ENCODE measurements around the gene CDKN2B-AS1.
"Not testable (repeated sequence)": the region's sequence is repeated elsewhere in the genome, so short reads cannot be mapped to it uniquely, and the experiment has no call there.

Gene CDKN2B-AS1

GRCh38 chr9:22043928-22044327, 49.3 kb downstream of the CDKN2B-AS1 start:
- no peak for DNase-seq (ENCODE audit: low read depth, low spot score)

GRCh38 chr9:22044583-22044982, 50.0 kb downstream of the CDKN2B-AS1 start:
- DNase-seq (ENCODE audit: low read depth, low spot score): no peak

GRCh38 chr9:22045423-22045822, 50.8 kb downstream of the CDKN2B-AS1 start:
- DNase-seq (ENCODE audit: low read depth, low spot score): no peak

GRCh38 chr9:22046243-22046885, 51.8 kb downstream of the CDKN2B-AS1 start:
- no peak for DNase-seq (ENCODE audit: low read depth, low spot score)

- no peak for DNase-seq (ENCODE audit: low read depth, low spot score)
Observed at GRCh38 chr9:22047596-22047995, 53.0 kb downstream of the CDKN2B-AS1 start.

GRCh38 chr9:22049411-22049810, 54.8 kb downstream of the CDKN2B-AS1 start:
- no peak for DNase-seq (ENCODE audit: low read depth, low spot score)

- DNase-seq (ENCODE audit: low read depth, low spot score): no peak
Observed at GRCh38 chr9:22050924-22051323, 56.3 kb downstream of the CDKN2B-AS1 start.

GRCh38 chr9:22052376-22052945, 57.9 kb downstream of the CDKN2B-AS1 start:
- no peak for DNase-seq (ENCODE audit: low read depth, low spot score)

- DNase-seq (ENCODE audit: low read depth, low spot score): no peak
Observed at GRCh38 chr9:22053178-22053577, 58.6 kb downstream of the CDKN2B-AS1 start.

- no peak for DNase-seq (ENCODE audit: low read depth, low spot score)
Observed at GRCh38 chr9:22054076-22054475, 59.5 kb downstream of the CDKN2B-AS1 start.

- no peak for DNase-seq (ENCODE audit: low read depth, low spot score)
Observed at GRCh38 chr9:22054529-22054928, 59.9 kb downstream of the CDKN2B-AS1 start.

- no peak for DNase-seq (ENCODE audit: low read depth, low spot score)
Observed at GRCh38 chr9:22055090-22055489, 60.5 kb downstream of the CDKN2B-AS1 start.

- no peak for DNase-seq (ENCODE audit: low read depth, low spot score)
Observed at GRCh38 chr9:22056402-22056801, 61.8 kb downstream of the CDKN2B-AS1 start.

- DNase-seq (ENCODE audit: low read depth, low spot score): not testable (repeated sequence)
Observed at GRCh38 chr9:22057972-22058371, 63.4 kb downstream of the CDKN2B-AS1 start.

- DNase-seq (ENCODE audit: low read depth, low spot score): no peak
Observed at GRCh38 chr9:22060831-22061383, 66.3 kb downstream of the CDKN2B-AS1 start.

GRCh38 chr9:22064957-22065356, 70.4 kb downstream of the CDKN2B-AS1 start:
- DNase-seq (ENCODE audit: low read depth, low spot score): no peak

- DNase-seq (ENCODE audit: low read depth, low spot score): no peak
Observed at GRCh38 chr9:22065431-22066200, 71.0 kb downstream of the CDKN2B-AS1 start.

GRCh38 chr9:22067196-22067595, 72.6 kb downstream of the CDKN2B-AS1 start:
- DNase-seq (ENCODE audit: low read depth, low spot score): no peak

- DNase-seq (ENCODE audit: low read depth, low spot score): no peak
Observed at GRCh38 chr9:22068369-22068768, 73.8 kb downstream of the CDKN2B-AS1 start.

GRCh38 chr9:22073349-22073748, 78.8 kb downstream of the CDKN2B-AS1 start:
- DNase-seq (ENCODE audit: low read depth, low spot score): no peak

GRCh38 chr9:22078081-22078480, 83.5 kb downstream of the CDKN2B-AS1 start:
- DNase-seq (ENCODE audit: low read depth, low spot score): no peak

GRCh38 chr9:22079873-22080341, 85.3 kb downstream of the CDKN2B-AS1 start:
- DNase-seq (ENCODE audit: low read depth, low spot score): no peak
